Measurements from ENCODE around the gene NEUROD2. TPM values are rescaled to one million over a fixed set of nuclear protein-coding genes. Genes with fewer than 3 reads are reported as not detected.

NEUROD2 gene
- total and polyA plus RNA-seq, 3 experiments from 2014 or later, result not detected

- peaks cover 30% of the 10 kb centered on the region for H3K4me1 ChIP-seq (ENCODE audit: insufficient read depth, low read length)
- peaks cover 48% of the 10 kb centered on the region for H3K27me3 ChIP-seq (ENCODE audit: insufficient read depth, low read length, poor library complexity, severe bottlenecking)
- H3K27ac ChIP-seq (ENCODE audit: low read depth, low read length), result no peak overlapping the region
- no peaks in the 10 kb centered on the region for H3K9me3 ChIP-seq (ENCODE audit: low read length)
- Mint-ChIP-seq H3K9me3 (peaks cover 0 to 2% (median 0%) of the 10 kb centered on the region in 5 donors), H3K27ac (no peak overlapping the region), H3K36me3 (no peaks in the 10 kb centered on the region), H3K4me1 (peaks cover 11 to 32% (median 17%) of the 10 kb centered on the region in 3 donors), H3K27me3 (peaks cover 50 to 54% of the 10 kb centered on the region in 2 donors), H3K4me3 (peak overlapping the region in 1 of 7 donors; percentile 23)
- H3K36me3 ChIP-seq (ENCODE audit: insufficient read depth, low read length), result no peaks in the 10 kb centered on the region
- no peak overlapping the region for H3K4me3 ChIP-seq (ENCODE audit: low read length)
- POLR2A ChIA-PET, result no interaction called here
- CTCF ChIA-PET, result interaction anchor here (1.2 to 1.6 kb wide), 2 partner anchors 12 to 14 kb away, joined by 3 to 5 read pairs; no protein-coding TSS in a partner anchor
- no peak for DNase-seq
Measured at GRCh38 chr17:39607057-39607850, 466 bp downstream of the NEUROD2 start.

GRCh38 chr17:39606434-39607056 is 1.2 kb downstream of the NEUROD2 start:
- Histone ChIP-seq H3K9me3 (ENCODE audit: low read length) (no peaks in the 10 kb centered on the region), H3K4me3 (ENCODE audit: low read length) (no peak overlapping the region), H3K4me1 (ENCODE audit: insufficient read depth, low read length) (peaks cover 30% of the 10 kb centered on the region), H3K27me3 (ENCODE audit: insufficient read depth, low read length, poor library complexity, severe bottlenecking) (peaks cover 55% of the 10 kb centered on the region), H3K36me3 (ENCODE audit: insufficient read depth, low read length) (no peaks in the 10 kb centered on the region), H3K27ac (ENCODE audit: low read depth, low read length) (no peak overlapping the region)
- Mint-ChIP-seq H3K9me3 (peaks cover 0 to 2% (median 0%) of the 10 kb centered on the region in 5 donors), H3K27me3 (peaks cover 57 to 60% of the 10 kb centered on the region in 2 donors), H3K4me3 (no peak overlapping the region), H3K36me3 (no peaks in the 10 kb centered on the region), H3K27ac (no peak overlapping the region), H3K4me1 (peaks cover 11 to 32% (median 17%) of the 10 kb centered on the region in 3 donors)
- no peak for DNase-seq
- CTCF ChIA-PET, result interaction anchor here (1.2 to 1.7 kb wide), 3 partner anchors 13 to 16 kb away, joined by 3 to 7 read pairs (median 5); no protein-coding TSS in a partner anchor
- POLR2A ChIA-PET, result interaction anchor here (0.8 kb wide), 1 partner anchor 150 kb away, joined by 3 read pairs; no protein-coding TSS in a partner anchor

DNA sequence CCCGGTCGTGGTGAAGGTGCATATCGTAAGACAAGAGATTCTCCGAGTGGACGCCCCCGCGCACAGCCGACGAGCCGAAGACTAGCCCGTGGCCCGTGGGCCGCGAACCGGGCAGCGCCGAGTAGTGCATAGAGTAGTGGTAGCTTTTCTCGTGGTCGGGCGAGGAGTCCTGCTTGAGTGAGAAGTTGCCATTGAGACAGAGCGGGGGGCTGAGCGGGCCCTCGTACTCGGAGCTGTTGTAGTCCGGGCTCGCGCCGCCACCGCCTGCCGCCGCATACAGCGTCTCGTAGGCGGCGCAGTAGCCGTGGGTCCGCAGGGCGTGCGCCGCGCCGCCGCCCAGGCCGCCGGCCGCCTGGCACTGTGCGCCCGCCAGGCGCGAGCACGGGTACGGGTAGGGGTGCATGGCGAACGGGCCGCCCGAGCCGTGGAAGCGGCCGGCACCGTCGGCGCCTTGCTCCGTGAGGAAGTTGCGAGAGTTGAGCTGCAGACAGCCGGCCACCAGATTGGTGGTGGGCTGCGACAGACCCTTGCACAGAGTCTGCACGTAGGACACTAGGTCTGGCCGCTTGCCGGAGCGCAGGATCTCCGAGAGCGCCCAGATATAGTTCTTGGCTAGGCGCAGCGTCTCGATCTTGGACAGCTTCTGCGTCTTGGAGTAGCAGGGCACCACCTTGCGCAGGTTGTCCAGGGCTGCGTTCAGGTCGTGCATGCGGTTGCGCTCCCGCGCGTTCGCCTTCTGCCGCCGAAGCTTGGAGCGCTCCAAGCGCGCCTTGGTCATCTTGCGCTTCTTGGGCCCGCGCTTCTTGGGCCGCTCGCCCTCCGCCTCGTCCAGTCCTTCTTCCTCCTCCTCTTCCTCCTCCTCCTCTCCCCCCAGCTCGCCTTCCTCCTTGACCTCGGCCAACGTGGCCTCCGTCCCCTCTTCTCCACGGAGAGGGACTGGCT is 2.0 kb downstream of the NEUROD2 start:
- H3K4me1 Mint-ChIP-seq, result peaks cover 12 to 32% (median 17%) of the 10 kb centered on the region in 3 donors
- H3K27me3 Mint-ChIP-seq, result peaks cover 62 to 64% of the 10 kb centered on the region in 2 donors
- Histone ChIP-seq H3K36me3 (ENCODE audit: insufficient read depth, low read length) (no peaks in the 10 kb centered on the region), H3K4me3 (ENCODE audit: low read length) (no peak overlapping the region), H3K9me3 (ENCODE audit: low read length) (no peaks in the 10 kb centered on the region), H3K4me1 (ENCODE audit: insufficient read depth, low read length) (peaks cover 30% of the 10 kb centered on the region), H3K27ac (ENCODE audit: low read depth, low read length) (no peak overlapping the region), H3K27me3 (ENCODE audit: insufficient read depth, low read length, poor library complexity, severe bottlenecking) (peaks cover 63% of the 10 kb centered on the region)
- CTCF ChIA-PET, result interaction anchor here (1.3 to 1.7 kb wide), 4 partner anchors 14 to 58 kb away, joined by 3 to 7 read pairs (median 3); no protein-coding TSS in a partner anchor
- POLR2A ChIA-PET, result interaction anchor here (0.8 kb wide), 1 partner anchor 150 kb away, joined by 3 read pairs; no protein-coding TSS in a partner anchor
- DNase-seq, result no peak
- peak overlapping the region in 1 of 8 donors; percentile 22 for H3K27ac Mint-ChIP-seq
- peak overlapping the region in 6 of 7 donors; percentile 51 to 84 (median 56) for H3K4me3 Mint-ChIP-seq
- no peaks in the 10 kb centered on the region for H3K36me3 Mint-ChIP-seq
- no peaks in the 10 kb centered on the region for H3K9me3 Mint-ChIP-seq

- H3K9me3 ChIP-seq (ENCODE audit: low read length), result no peaks in the 10 kb centered on the region
- Mint-ChIP-seq H3K27ac (peak overlapping the region in 1 of 8 donors; percentile 22), H3K9me3 (no peaks in the 10 kb centered on the region), H3K4me3 (peak overlapping the region in 5 of 7 donors; percentile 38 to 81 (median 58)), H3K27me3 (peaks cover 66 to 70% of the 10 kb centered on the region in 2 donors), H3K36me3 (no peaks in the 10 kb centered on the region), H3K4me1 (peaks cover 13 to 33% (median 17%) of the 10 kb centered on the region in 3 donors)
- no peak overlapping the region for H3K27ac ChIP-seq (ENCODE audit: low read depth, low read length)
- peaks cover 30% of the 10 kb centered on the region for H3K4me1 ChIP-seq (ENCODE audit: insufficient read depth, low read length)
- ChIA-PET POLR2A (interaction anchor here (0.7 kb wide), 1 partner anchor 706 kb away, joined by 4 read pairs; no protein-coding TSS in a partner anchor), CTCF (interaction anchor here (1.3 to 1.7 kb wide), 4 partner anchors 17 to 57 kb away, joined by 3 to 7 read pairs (median 4); no protein-coding TSS in a partner anchor)
- no peak for DNase-seq
- no peaks in the 10 kb centered on the region for H3K36me3 ChIP-seq (ENCODE audit: insufficient read depth, low read length)
- H3K4me3 ChIP-seq (ENCODE audit: low read length), result no peak overlapping the region
- H3K27me3 ChIP-seq (ENCODE audit: insufficient read depth, low read length, poor library complexity, severe bottlenecking), result peaks cover 70% of the 10 kb centered on the region
Measured at GRCh38 chr17:39604911-39605491, 2.7 kb downstream of the NEUROD2 start.

DNA sequence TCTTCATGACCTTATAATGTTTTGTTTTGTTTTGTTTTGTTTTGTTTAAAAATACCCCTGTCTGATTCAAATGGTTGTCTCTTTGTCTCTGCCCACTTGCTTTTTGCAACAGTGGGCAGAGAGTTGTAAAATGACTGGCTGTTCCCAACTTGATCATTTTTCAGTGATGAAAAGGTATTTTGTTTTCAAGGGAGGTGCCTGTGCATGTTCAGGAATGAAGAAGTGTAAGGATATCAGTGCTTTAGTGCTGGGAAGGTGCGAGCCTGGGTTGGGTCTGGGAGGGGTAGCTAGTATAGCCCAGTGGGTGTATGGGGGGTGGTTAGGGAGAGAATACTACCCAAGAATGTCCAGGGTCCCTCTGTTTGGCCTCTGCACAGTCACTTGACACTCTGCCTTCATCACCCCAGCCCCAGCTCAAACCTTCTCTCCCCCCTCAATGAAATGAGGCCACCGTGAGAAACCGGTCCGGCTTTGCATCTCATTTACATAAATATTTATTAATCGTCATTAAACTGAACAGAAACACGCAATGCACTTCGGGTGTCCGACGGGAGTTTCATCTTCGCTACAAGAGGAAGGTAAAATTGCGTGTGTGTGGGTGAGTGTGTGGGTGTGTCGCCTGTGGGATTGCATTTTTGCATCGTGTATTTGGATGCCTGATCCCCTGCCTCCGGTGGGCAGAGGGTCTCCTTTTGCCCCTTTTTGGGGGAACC is 4.3 kb downstream of the NEUROD2 start:
- POLR2A ChIA-PET, result no interaction called here
- H3K27me3 ChIP-seq (ENCODE audit: insufficient read depth, low read length, poor library complexity, severe bottlenecking), result peaks cover 80% of the 10 kb centered on the region
- no peak overlapping the region for H3K4me3 ChIP-seq (ENCODE audit: low read length)
- Mint-ChIP-seq H3K27me3 (peaks cover 64 to 71% of the 10 kb centered on the region in 2 donors), H3K27ac (no peak overlapping the region), H3K4me3 (peak overlapping the region in 4 of 7 donors; percentile 23 to 69 (median 38)), H3K9me3 (no peaks in the 10 kb centered on the region), H3K4me1 (peaks cover 18 to 43% (median 21%) of the 10 kb centered on the region in 3 donors), H3K36me3 (no peaks in the 10 kb centered on the region)
- CTCF ChIA-PET, result interaction anchor here (1.4 kb wide), 1 partner anchor 18 kb away, joined by 4 read pairs; no protein-coding TSS in a partner anchor
- no peaks in the 10 kb centered on the region for H3K9me3 ChIP-seq (ENCODE audit: low read length)
- no peak overlapping the region for H3K27ac ChIP-seq (ENCODE audit: low read depth, low read length)
- H3K36me3 ChIP-seq (ENCODE audit: insufficient read depth, low read length), result no peaks in the 10 kb centered on the region
- DNase-seq, result no peak
- H3K4me1 ChIP-seq (ENCODE audit: insufficient read depth, low read length), result peaks cover 38% of the 10 kb centered on the region

DNA sequence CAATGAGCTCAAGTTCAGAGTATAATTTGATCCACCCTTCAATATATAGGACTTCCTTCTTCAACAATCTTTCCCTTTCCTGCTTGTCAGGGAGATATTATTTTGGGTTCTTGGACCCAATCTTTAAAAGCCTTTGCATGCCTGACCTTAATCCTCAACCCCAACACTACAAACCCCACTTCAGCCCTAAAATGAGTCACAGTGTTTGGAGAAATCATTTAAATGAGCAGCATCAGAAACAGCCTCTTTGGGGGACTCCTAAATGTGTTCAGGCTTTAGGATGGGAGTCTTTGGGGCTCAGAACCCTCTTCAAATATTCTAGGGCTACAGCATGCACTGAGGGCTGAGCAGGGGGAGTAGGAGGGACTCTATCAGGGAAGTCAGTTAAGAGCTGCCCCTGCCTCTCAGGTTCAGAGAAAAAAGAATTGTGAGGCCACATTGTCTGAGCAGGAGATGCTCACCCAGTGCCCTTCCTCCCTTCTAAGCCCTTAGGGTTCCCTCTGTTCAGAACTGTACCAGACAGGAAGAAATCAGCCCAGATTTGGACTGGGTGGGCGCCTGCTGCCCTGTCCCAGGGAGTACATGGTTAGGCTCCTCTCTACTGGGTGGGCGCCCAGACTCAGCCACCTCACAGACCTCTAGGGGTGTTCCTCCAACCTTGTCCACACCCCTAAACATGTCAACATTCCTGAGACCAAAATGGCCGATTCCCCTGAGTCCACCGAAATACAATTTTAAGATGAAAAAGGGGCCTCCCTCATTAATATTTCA is 5.0 kb downstream of the NEUROD2 start:
- Histone ChIP-seq H3K36me3 (ENCODE audit: insufficient read depth, low read length) (no peaks in the 10 kb centered on the region), H3K27me3 (ENCODE audit: insufficient read depth, low read length, poor library complexity, severe bottlenecking) (peaks cover 86% of the 10 kb centered on the region), H3K4me3 (ENCODE audit: low read length) (no peak overlapping the region), H3K4me1 (ENCODE audit: insufficient read depth, low read length) (peaks cover 46% of the 10 kb centered on the region), H3K9me3 (ENCODE audit: low read length) (no peaks in the 10 kb centered on the region), H3K27ac (ENCODE audit: low read depth, low read length) (no peak overlapping the region)
- H3K9me3 Mint-ChIP-seq, result no peaks in the 10 kb centered on the region
- H3K4me3 Mint-ChIP-seq, result no peak overlapping the region
- H3K27me3 Mint-ChIP-seq, result peaks cover 68 to 76% of the 10 kb centered on the region in 2 donors
- ChIA-PET POLR2A (no interaction called here), CTCF (no interaction called here)
- H3K4me1 Mint-ChIP-seq, result peaks cover 22 to 49% (median 23%) of the 10 kb centered on the region in 3 donors
- no peak for DNase-seq
- H3K27ac Mint-ChIP-seq, result peak overlapping the region in 1 of 8 donors; percentile 6
- no peaks in the 10 kb centered on the region for H3K36me3 Mint-ChIP-seq
